HG03575 (cell line): ENCODE results near the gene GNB1L.
"Not testable (repeated sequence)": the region's sequence is repeated elsewhere in the genome, so short reads cannot be mapped to it uniquely, and the experiment has no call there.

ENCODE experiments used
- ATAC-seq: cut with Tn5 transposase; IDR thresholded peaks from one replicate; pipeline ENCODE4 v1.9.1; 2021; ENCODE audit not compliant: unreplicated experiment, insufficient number of reproducible peaks, low FRiP score; ENCODE audit errors: extremely low read depth

The GNB1L gene

DNA sequence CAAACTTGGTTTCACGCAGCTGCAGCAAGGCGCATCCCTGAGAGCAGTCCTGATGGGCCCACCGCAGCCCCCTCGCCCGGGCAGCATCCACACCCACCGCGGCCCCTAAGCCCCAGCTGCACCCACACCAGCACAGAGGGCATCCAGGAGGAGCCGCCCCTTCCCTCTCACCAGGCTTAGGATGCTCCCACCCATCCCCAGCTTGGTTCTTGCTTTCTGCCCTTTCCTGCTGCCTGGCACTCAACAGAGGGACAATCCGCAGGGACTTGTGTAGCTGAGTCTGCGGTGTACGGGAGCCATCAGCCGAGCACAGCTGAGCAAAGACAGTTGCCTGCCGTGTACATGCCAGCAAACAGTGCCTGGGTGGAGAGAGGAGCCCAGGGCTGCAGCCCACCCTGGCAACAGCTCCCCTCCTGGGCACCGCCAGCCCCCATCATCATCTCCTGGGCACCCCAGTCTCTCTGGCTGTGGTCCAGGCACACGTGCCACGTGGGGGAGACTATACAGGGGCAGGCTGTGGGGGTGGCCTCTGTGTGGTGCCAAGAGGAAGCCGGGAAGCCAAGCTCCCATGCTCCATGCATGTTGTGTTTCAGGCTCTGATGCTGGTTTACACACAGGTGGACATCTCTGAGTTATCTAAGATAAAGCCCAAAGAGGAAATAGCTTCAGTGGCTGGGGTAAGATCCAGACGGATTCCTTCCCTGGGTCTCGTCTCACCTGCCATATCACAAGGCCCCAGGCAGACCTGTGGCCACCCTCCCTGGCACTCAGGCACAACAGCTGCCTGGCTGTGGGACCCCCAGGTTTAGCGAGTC lies 36.0 kb upstream of the GNB1L start:
- ATAC-seq: no peak

GRCh38 chr22:19889951-19890350 lies 35.3 kb upstream of the GNB1L start:
- no peak for ATAC-seq

- ATAC-seq: no peak
These were observed 33.6 kb upstream of the GNB1L start for GRCh38 chr22:19888131-19888746.

- no peak for ATAC-seq
These were observed 32.7 kb upstream of the GNB1L start for GRCh38 chr22:19887256-19887985.

DNA sequence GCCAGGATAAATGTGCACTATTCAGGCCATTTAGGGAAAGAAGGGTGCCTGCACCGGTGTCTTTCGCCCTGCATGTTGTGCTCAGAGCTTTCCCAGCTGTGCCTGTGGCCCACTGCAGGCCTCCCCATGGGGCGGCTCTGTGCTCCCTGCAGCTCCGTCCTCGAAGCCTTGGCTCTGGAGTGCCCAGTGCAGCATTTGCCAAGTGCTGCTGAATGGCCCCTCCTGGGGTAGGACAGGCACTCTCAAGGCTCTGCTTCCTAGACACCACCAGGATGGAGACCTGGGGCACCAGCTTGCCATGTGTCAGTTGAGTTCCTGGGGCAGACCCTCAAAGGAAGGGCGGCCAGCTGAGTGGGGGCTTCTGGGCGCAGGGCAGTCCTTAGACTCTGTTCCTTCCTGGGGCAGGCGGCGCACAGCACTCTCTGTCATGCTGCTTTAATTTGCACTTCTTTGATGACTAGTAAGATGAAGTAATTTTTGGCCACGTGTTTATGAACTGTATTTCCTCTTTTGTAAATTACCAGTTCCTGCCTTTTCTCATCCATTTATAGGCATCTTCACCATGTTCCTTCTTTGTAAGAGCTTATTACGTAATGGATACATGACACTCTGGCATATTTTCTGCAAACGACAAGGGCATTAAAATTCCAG lies 32.1 kb upstream of the GNB1L start:
- ATAC-seq: no peak

- ATAC-seq: no peak
These were observed 31.3 kb upstream of the GNB1L start for GRCh38 chr22:19885841-19886592.

GRCh38 chr22:19884954-19885751 lies 30.5 kb upstream of the GNB1L start:
- no peak for ATAC-seq

GRCh38 chr22:19884161-19884953 lies 29.7 kb upstream of the GNB1L start:
- ATAC-seq: no peak

- ATAC-seq: not testable (repeated sequence)
These were observed 28.8 kb upstream of the GNB1L start for GRCh38 chr22:19883446-19883845.

GRCh38 chr22:19882446-19883381 lies 28.0 kb upstream of the GNB1L start:
- ATAC-seq: no peak

DNA sequence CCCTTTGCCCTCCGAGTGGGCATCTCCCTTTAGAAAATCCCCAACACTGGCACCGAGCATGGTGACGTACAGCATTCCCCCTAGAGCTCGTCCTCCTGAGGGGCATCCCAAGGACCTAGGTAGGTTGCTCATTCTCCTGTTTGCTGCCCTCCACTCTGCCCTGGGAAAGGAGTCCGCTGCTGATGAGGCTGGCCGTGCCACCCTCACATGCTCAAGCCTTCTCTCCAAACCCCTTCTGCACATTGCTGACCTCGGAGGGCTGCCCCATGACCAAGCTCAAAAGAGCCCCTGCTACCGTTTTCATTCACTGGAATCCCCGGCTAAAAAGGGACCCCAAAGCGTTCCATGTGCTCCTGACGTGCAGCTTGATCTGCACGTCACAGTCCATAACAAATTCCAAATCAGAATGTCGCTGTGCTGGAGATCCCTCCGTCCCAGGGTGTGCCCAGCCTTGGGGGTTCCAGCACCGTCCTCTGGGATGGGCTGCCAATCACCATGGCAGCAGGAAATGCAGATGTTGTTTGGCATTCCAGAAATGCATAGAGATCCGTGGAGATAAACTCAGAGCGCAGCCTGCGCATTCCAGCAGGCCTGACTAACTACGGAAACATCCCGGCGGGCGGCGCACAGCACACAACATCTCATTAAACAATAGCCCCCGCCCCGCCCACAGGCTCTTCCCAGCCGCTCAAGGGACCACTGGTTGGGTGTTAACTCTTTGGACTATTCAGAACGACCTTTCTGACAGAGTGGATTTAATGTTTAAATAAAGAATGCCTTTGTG lies 26.3 kb upstream of the GNB1L start:
- no peak for ATAC-seq

GRCh38 chr22:19879992-19880785 lies 25.5 kb upstream of the GNB1L start:
- ATAC-seq: no peak

GRCh38 chr22:19879643-19879991 lies 24.9 kb upstream of the GNB1L start:
- no peak for ATAC-seq

GRCh38 chr22:19879246-19879570 lies 24.5 kb upstream of the GNB1L start:
- ATAC-seq: no peak
